T-helper 2 cell (primary cell): ENCODE measurements around the gene ATP2B3.
A peak's percentile ranks its signal among the peaks of the same experiment; 100 is the strongest.

Experiments
- DNase-seq, 5 experiments: peaks; one replicate each; pipeline versions ENCODE4 v3.0.0 to v3.0.0-alpha.2; 2012 to 2022

Gene ATP2B3

GRCh38 chrX:153576239-153576870, 58.9 kb downstream of the ATP2B3 start:
- DNase-seq = no peak

DNA sequence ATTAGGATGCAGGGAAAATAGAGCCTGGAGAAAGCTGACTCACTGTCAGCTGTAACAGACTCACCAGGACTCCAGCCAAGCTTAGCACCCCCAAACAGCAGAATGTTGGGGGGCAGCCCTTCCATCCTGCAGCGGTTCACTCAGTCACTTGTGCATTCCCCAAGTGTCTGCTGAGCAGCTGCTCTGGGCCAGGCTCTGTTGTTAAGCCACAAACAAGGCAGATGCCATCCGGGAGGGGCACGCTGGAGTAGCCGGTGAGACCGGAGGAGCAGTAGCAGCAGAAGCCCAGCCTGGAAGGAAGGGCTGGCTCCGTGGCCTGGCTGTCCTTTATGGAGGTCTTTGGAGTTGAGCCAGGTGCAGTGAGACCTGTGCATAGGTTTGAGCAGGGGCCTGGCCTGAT, 59.5 kb downstream of the ATP2B3 start:
- DNase-seq = no peak

- DNase-seq = no peak
These were observed 60.9 kb downstream of the ATP2B3 start for GRCh38 chrX:153578200-153578835.

DNA sequence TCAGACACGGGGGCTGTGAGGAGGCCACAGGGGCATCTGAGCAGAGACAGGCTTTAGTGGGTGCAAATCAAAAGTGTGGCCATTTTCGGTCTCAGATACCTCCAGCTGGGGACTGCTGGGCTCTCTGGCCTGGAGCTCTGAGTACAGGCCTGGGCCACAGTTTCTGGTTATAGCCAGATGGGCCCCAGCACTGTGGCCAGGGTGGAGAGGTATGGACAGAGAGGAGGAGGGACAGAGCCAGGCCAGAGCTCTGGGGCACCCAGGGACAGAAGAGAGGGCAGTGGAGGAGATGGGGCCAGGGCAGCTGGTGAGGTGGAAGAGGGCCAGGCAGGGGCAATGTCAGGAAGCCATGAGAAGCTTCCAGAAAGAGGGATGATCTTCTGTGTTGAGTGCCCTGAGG, 61.4 kb downstream of the ATP2B3 start:
- DNase-seq = no peak

- DNase-seq = peak in 1 of 5 experiments; percentile 56
These were observed 63.4 kb downstream of the ATP2B3 start for GRCh38 chrX:153580700-153581386.

GRCh38 chrX:153582896-153583295, 65.5 kb downstream of the ATP2B3 start:
- peak; percentile 25 to 77 (median 47) for DNase-seq

DNA sequence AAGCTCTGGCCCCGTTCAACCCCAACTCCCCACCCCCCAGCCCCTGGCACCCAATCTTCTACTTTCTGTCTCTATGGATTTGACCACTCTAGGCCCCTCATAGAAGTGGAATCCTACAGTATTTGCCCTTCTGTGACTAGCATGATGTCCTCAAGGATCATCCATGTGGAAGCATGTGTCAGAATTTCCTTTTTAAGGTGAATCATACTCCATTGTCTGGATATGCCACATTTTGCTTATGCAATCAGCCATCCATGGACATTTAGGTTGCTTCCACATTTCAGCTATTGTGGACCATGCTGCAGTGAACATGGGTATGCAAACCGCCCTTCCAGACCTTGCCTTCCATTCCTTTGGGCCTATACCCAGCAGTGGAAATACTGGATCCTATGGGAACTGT, 66.0 kb downstream of the ATP2B3 start:
- DNase-seq = no peak

DNA sequence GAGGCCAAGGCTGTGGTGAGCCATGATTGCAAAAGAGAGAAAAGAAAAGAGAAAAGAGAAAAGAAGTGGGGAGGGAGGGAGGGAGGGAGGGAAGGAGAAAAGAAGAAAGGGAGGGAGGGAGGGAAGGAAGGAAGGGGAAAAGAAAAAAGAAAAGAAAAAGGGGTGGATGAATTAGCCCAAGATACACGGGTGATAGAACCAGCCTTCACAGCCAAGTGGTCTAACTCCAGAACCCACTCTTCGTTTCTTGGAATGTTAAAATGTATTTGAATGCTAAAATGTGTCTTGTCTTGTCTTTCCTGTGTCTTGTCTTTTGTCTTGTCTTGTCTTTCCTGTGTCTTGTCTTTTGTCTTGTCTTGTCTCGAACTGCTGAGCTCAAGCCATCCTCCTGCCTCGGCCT, 68.4 kb downstream of the ATP2B3 start:
- DNase-seq = no peak

- DNase-seq = no peak
These were observed 69.9 kb downstream of the ATP2B3 start for GRCh38 chrX:153587342-153587741.

- DNase-seq = no peak
These were observed 70.8 kb downstream of the ATP2B3 start for GRCh38 chrX:153588021-153588781.

GRCh38 chrX:153588782-153589446, 71.5 kb downstream of the ATP2B3 start:
- no peak for DNase-seq

DNA sequence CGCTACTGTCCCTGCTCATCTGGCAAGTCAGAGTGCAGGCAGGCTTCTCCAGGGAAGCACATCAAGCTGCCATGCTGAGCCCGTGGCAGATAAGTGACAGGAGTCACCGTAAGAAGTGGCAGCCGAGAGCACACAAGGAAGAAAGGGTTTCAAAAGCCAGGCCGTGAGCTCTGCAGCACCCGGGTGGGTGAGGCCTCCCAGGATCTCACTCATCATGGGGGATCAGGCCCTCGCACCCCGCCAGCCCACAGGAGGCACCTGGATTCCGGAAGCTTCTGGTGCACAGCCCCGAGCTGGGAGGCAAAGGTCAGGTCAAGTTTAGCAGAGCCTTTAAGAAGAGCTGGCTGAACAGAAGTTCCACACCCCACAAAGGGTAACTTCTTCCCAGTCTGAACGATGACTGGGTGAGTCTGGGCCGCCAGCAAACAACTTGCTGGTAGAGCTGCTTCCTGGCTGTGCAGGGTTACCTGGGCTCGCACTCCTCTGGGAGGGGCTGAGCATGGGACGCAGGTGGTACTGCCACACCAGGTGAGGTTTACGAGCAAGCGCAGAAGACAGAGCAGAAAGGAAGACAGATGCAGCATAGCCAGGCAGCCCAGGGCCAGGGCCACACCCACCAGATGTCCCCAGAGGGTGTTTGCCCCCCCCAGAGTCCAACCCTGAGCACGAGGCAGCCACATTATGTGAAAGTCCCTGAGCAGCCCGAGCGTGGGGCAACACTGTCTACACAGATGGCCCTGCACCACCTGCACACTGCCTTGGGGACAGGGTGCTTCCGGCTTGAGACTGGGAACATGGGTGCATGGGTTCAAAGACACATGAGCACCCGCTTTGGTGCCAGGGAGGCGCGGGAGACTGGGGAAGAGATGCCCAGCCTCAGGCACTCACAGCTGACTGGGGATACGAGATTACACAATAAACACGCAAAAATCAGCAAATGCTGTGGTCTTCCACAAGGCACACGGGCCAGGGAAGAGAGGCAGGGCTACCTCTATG, 73.8 kb downstream of the ATP2B3 start:
- DNase-seq = no peak

DNA sequence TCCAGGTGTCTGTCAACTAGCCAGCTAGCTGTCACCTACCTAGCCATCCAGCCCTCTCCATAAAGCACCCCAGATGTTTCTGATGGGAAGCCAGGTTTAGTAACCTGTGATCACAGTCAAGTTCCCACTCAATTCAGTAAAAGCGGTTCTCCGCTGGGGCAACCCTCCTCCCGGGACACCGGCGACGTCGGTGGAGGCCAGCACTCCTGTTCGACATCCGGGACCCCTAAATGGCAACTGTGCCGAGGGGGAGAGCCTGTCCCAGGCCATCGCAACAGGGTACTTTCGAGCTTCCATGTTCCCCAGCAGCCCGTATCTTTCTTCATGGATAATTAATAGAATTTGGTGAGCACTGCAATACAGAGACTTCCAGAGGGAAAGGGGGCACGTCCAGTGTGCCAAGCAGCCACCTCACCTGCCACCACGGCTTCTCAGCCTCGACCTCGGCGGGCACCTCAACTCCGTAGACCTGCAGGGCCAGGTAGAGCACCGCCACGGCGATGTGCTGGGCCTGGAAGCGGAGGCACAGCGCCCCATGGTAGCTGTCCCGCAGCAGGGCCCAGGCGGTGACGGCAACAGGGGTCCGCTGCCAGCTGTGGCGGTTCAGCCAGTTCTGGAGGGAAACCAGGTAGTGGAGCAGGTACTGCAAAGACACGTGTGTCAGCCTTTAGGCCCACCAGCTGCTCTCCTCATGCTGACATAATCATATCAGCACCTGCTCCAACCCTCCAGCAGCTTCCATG, 74.8 kb downstream of the ATP2B3 start:
- no peak for DNase-seq

DNA sequence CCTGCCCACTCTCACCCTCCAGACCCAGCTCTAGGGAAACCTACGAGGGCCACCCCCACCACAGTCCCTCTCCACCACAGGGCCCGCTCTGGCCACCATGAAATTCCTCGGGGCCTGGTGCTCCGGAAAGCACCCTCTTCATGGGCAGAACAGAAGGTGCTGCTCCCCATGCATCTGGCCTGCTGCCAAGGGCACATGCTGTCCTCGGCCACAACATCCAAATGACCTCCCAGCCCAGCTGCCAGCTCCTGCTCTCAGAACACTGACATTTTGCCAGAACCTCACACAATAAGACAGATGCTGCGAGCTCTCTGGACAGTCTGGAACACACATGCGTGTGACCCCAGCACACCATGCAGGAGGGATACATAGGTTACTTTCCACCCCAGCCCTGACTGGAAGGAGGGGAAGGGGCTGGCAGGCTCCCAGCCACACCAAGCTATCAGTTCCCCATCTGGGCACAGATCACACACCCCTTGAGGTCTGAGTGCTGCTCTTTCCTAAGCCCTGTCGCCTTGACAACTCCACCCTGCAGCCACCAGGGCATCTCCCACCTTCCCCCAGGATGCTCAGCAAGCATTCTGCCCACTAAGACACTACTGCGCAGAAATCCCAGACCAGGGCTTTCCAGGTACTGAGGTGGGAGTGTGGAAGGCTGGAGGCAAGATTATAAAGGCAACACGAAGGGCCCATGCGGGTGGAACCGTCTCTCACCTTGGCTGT, 75.7 kb downstream of the ATP2B3 start:
- DNase-seq = no peak

- no peak for DNase-seq
These were observed 76.5 kb downstream of the ATP2B3 start for GRCh38 chrX:153593811-153594500.

- no peak for DNase-seq
These were observed 77.9 kb downstream of the ATP2B3 start for GRCh38 chrX:153595387-153595786.

DNA sequence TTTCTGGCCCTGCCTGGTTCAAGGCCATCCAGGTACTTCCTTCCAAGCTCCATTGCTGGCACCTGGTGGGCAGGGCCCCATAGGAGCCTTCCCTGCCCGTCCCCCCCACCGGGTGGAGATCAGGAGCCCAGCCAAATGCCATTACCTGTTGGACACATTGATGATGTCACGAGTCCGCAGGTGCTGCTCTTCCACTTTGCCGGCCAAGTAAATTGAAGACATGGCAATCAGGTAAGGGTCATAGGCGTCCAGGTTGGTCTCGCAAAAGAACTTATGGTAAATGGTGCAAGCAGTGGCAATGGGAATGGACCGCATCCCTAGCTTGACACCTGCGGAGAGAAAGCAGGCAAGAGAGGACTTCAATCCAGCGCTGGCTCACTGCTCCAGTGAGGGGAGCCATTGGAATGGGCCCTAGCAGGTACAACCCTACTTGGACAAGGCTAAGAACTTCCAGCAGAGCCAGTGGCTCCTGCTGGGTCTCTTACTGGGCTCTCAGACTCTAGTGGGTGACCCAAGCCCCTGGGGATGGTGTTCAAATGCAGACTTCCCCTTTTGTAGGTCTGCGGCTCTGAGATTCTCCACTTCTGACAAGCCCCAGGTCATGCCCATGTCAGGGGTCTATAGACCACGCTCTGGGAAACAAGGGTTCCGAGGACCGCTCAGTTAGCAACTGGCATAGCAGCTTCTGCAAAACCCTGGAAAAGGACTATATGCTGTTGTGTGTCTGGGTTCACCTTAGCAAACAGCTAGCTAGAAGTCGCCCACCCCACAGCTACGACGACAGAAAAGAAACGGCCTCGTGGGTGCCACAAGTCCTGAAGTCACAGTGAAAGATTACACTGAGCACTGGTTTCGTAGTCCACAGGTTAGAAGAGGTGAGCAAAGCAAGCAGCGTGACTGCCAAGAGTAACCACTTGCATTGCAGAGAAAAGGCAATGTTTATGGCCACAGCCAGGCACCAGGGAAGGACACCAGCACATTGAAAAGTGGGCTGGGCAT, 78.7 kb downstream of the ATP2B3 start:
- DNase-seq = no peak
